A673 (cell line): ENCODE data around the gene CPSF7.

Source experiments
- CTCF ChIP-seq: fragments of 300-800, 200-600 bp; sonication (generic); conservative IDR thresholded peaks from 2 replicates; pipeline ENCODE4 v1.5.1; 2017; ENCODE audit warnings: low read depth, mild to moderate bottlenecking, antibody characterized with exemption, low read length, moderate library complexity, mixed read lengths
- EZH2 ChIP-seq: fragments of 200-600 bp; sonication (generic); IDR thresholded peaks from 2 replicates; pipeline ENCODE4 v1.6.1; 2017; ENCODE audit warnings: borderline replicate concordance, low read depth, mild to moderate bottlenecking, mixed read lengths, antibody characterized with exemption, low read length; ENCODE audit not compliant: poor library complexity, severe bottlenecking

- TF ChIP-seq CTCF: no peak
- TF ChIP-seq EZH2: no peak
These were observed 70.3 kb downstream of the CPSF7 start for GRCh38 chr11:61359516-61359915.
